ENCODE results near the gene DPP7.

Gene DPP7

DNA sequence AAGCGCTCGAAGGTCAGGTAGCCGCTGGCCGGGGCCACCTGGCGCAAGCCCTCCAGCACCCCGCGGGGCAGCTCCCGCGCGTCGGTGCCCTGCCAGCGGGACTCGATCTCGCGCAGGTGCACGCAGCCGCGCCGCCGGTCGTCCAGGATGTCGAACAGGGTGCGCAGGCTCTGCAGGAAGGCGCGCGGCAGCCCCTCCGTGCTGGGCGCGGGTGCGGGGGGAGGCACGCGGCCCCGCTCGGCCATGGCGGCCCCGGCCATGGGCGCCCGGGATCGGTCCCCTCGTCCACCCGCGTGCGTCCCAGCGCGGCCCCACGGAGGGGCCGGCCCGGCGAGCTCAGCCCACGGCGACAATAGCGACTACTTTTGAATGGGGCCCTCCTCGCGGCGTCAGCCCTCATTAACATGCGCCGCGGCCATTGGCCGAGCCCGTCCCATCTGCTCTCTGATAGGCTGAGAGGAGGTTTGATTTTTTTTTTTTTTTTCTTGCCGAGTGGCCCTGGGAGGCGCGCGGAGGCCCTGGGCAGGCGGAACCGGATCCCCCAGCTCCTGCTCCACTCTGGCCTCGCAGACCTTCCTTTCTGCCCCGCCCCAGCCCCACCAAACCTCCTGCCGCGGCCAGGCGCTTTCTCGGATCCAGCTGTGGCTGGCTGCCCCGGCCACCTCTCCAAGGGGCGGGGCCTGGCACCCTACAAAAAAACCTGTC lies 44.2 kb downstream of the DPP7 start, which contains the start of gene SAPCD2 (continued):
- TF ChIP-seq, protein P1, sequence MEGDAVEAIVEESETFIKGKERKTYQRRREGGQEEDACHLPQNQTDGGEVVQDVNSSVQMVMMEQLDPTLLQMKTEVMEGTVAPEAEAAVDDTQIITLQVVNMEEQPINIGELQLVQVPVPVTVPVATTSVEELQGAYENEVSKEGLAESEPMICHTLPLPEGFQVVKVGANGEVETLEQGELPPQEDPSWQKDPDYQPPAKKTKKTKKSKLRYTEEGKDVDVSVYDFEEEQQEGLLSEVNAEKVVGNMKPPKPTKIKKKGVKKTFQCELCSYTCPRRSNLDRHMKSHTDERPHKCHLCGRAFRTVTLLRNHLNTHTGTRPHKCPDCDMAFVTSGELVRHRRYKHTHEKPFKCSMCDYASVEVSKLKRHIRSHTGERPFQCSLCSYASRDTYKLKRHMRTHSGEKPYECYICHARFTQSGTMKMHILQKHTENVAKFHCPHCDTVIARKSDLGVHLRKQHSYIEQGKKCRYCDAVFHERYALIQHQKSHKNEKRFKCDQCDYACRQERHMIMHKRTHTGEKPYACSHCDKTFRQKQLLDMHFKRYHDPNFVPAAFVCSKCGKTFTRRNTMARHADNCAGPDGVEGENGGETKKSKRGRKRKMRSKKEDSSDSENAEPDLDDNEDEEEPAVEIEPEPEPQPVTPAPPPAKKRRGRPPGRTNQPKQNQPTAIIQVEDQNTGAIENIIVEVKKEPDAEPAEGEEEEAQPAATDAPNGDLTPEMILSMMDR (tag by site-specific recombination; IDR thresholded peaks at IDR 0.05), result no peak
- TF ChIP-seq ZNF211 (tag by site-specific recombination; IDR thresholded peaks at IDR 0.05; ENCODE audit: low read depth) (no peak), ZNF341 (tag by site-specific recombination; IDR thresholded peaks at IDR 0.05; ENCODE audit: low read depth) (peak; percentile 23; the same call in 1 of the 2 replicates), ZNF169 (tag by site-specific recombination; IDR thresholded peaks at IDR 0.05) (no peak), ZNF214 (tag by site-specific recombination; IDR thresholded peaks at IDR 0.05; ENCODE audit: borderline replicate concordance) (no peak), ZNF792 (tag by site-specific recombination; IDR thresholded peaks at IDR 0.05) (no peak), ZNF23 (tag by site-specific recombination; IDR thresholded peaks at IDR 0.05; ENCODE audit: borderline replicate concordance) (no peak), ZNF404 (tag by site-specific recombination; IDR thresholded peaks at IDR 0.05) (no peak), ZNF777 (tag by site-specific recombination; IDR thresholded peaks at IDR 0.05; ENCODE audit: borderline replicate concordance) (no peak), YY2 (tag by site-specific recombination; IDR thresholded peaks at IDR 0.05) (no peak), ZNF629 (tag by site-specific recombination; IDR thresholded peaks at IDR 0.05) (peak; percentile 59), ZNF791 (tag by site-specific recombination; IDR thresholded peaks at IDR 0.05) (no peak), ZNF529 (tag by site-specific recombination; IDR thresholded peaks at IDR 0.05; ENCODE audit: insufficient replicate concordance) (no peak), ZNF501 (tag by site-specific recombination; IDR thresholded peaks at IDR 0.05) (no peak), ZNF112 (tag by site-specific recombination; IDR thresholded peaks at IDR 0.05) (no peak)
- TF ChIP-seq, protein P2, sequence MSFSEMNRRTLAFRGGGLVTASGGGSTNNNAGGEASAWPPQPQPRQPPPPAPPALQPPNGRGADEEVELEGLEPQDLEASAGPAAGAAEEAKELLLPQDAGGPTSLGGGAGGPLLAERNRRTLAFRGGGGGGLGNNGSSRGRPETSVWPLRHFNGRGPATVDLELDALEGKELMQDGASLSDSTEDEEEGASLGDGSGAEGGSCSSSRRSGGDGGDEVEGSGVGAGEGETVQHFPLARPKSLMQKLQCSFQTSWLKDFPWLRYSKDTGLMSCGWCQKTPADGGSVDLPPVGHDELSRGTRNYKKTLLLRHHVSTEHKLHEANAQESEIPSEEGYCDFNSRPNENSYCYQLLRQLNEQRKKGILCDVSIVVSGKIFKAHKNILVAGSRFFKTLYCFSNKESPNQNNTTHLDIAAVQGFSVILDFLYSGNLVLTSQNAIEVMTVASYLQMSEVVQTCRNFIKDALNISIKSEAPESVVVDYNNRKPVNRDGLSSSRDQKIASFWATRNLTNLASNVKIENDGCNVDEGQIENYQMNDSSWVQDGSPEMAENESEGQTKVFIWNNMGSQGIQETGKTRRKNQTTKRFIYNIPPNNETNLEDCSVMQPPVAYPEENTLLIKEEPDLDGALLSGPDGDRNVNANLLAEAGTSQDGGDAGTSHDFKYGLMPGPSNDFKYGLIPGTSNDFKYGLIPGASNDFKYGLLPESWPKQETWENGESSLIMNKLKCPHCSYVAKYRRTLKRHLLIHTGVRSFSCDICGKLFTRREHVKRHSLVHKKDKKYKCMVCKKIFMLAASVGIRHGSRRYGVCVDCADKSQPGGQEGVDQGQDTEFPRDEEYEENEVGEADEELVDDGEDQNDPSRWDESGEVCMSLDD (tag by site-specific recombination; IDR thresholded peaks at IDR 0.05), result no peak; the same call in none of the 2 replicates
- TF ChIP-seq, protein P3, sequence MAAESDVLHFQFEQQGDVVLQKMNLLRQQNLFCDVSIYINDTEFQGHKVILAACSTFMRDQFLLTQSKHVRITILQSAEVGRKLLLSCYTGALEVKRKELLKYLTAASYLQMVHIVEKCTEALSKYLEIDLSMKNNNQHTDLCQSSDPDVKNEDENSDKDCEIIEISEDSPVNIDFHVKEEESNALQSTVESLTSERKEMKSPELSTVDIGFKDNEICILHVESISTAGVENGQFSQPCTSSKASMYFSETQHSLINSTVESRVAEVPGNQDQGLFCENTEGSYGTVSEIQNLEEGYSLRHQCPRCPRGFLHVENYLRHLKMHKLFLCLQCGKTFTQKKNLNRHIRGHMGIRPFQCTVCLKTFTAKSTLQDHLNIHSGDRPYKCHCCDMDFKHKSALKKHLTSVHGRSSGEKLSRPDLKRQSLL (tag by site-specific recombination; IDR thresholded peaks at IDR 0.05), result 0 out of 2 replicates have a peak, but pooled peaks have one; percentile 3
- TF ChIP-seq, protein P4, sequence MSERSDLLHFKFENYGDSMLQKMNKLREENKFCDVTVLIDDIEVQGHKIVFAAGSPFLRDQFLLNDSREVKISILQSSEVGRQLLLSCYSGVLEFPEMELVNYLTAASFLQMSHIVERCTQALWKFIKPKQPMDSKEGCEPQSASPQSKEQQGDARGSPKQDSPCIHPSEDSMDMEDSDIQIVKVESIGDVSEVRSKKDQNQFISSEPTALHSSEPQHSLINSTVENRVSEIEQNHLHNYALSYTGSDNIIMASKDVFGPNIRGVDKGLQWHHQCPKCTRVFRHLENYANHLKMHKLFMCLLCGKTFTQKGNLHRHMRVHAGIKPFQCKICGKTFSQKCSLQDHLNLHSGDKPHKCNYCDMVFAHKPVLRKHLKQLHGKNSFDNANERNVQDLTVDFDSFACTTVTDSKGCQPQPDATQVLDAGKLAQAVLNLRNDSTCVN (tag by site-specific recombination; optimal IDR thresholded peaks at IDR 0.05), result peak; percentile 72
- TF ChIP-seq, protein P5, sequence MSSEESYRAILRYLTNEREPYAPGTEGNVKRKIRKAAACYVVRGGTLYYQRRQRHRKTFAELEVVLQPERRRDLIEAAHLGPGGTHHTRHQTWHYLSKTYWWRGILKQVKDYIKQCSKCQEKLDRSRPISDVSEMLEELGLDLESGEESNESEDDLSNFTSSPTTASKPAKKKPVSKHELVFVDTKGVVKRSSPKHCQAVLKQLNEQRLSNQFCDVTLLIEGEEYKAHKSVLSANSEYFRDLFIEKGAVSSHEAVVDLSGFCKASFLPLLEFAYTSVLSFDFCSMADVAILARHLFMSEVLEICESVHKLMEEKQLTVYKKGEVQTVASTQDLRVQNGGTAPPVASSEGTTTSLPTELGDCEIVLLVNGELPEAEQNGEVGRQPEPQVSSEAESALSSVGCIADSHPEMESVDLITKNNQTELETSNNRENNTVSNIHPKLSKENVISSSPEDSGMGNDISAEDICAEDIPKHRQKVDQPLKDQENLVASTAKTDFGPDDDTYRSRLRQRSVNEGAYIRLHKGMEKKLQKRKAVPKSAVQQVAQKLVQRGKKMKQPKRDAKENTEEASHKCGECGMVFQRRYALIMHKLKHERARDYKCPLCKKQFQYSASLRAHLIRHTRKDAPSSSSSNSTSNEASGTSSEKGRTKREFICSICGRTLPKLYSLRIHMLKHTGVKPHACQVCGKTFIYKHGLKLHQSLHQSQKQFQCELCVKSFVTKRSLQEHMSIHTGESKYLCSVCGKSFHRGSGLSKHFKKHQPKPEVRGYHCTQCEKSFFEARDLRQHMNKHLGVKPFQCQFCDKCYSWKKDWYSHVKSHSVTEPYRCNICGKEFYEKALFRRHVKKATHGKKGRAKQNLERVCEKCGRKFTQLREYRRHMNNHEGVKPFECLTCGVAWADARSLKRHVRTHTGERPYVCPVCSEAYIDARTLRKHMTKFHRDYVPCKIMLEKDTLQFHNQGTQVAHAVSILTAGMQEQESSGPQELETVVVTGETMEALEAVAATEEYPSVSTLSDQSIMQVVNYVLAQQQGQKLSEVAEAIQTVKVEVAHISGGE (tag by site-specific recombination; conservative IDR thresholded peaks at IDR 0.05; ENCODE audit: low read depth), result peak; percentile 75
- TF ChIP-seq, protein P6, sequence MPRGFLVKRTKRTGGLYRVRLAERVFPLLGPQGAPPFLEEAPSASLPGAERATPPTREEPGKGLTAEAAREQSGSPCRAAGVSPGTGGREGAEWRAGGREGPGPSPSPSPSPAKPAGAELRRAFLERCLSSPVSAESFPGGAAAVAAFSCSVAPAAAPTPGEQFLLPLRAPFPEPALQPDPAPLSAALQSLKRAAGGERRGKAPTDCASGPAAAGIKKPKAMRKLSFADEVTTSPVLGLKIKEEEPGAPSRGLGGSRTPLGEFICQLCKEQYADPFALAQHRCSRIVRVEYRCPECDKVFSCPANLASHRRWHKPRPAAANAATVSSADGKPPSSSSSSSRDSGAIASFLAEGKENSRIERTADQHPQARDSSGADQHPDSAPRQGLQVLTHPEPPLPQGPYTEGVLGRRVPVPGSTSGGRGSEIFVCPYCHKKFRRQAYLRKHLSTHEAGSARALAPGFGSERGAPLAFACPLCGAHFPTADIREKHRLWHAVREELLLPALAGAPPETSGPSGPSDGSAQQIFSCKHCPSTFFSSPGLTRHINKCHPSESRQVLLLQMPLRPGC (tag by site-specific recombination; IDR thresholded peaks at IDR 0.05), result peak; percentile 32; the same call in 1 of the 2 replicates
- TF ChIP-seq, protein P7, sequence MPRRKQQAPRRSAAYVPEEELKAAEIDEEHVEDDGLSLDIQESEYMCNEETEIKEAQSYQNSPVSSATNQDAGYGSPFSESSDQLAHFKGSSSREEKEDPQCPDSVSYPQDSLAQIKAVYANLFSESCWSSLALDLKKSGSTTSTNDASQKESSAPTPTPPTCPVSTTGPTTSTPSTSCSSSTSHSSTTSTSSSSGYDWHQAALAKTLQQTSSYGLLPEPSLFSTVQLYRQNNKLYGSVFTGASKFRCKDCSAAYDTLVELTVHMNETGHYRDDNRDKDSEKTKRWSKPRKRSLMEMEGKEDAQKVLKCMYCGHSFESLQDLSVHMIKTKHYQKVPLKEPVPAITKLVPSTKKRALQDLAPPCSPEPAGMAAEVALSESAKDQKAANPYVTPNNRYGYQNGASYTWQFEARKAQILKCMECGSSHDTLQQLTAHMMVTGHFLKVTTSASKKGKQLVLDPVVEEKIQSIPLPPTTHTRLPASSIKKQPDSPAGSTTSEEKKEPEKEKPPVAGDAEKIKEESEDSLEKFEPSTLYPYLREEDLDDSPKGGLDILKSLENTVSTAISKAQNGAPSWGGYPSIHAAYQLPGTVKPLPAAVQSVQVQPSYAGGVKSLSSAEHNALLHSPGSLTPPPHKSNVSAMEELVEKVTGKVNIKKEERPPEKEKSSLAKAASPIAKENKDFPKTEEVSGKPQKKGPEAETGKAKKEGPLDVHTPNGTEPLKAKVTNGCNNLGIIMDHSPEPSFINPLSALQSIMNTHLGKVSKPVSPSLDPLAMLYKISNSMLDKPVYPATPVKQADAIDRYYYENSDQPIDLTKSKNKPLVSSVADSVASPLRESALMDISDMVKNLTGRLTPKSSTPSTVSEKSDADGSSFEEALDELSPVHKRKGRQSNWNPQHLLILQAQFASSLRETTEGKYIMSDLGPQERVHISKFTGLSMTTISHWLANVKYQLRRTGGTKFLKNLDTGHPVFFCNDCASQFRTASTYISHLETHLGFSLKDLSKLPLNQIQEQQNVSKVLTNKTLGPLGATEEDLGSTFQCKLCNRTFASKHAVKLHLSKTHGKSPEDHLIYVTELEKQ (tag by site-specific recombination; IDR thresholded peaks at IDR 0.05; ENCODE audit: borderline replicate concordance), result no peak
